Measurements from ENCODE around the gene BPIFB2.

Gene BPIFB2

GRCh38 chr20:32988008-32988407, 19.5 kb upstream of the BPIFB2 start:
- no peak for DNase-seq (ENCODE audit: low read depth, low spot score)
- no peak for TF ChIP-seq CTCF (IDR thresholded peaks at IDR 0.05; ENCODE audit: low read depth, low read length)
- in situ Hi-C loops (cut with HindIII; ENCODE audit: low sequenced_read_pairs): no loop called here
- H3K4me3 ChIP-seq (ENCODE audit: low read depth, low read length): no peak overlapping the region

GRCh38 chr20:32989507-32990283, 17.8 kb upstream of the BPIFB2 start:
- DNase-seq (ENCODE audit: low read depth, low spot score): no peak
- in situ Hi-C loops (cut with HindIII; ENCODE audit: low sequenced_read_pairs): no loop called here
- TF ChIP-seq CTCF (IDR thresholded peaks at IDR 0.05; ENCODE audit: low read depth, low read length): no peak
- no peak overlapping the region for H3K4me3 ChIP-seq (ENCODE audit: low read depth, low read length)

GRCh38 chr20:32990426-32990825, 17.1 kb upstream of the BPIFB2 start:
- H3K4me3 ChIP-seq (ENCODE audit: low read depth, low read length): no peak overlapping the region
- in situ Hi-C loops (cut with HindIII; ENCODE audit: low sequenced_read_pairs): no loop called here
- no peak for DNase-seq (ENCODE audit: low read depth, low spot score)
- TF ChIP-seq CTCF (IDR thresholded peaks at IDR 0.05; ENCODE audit: low read depth, low read length): no peak

- in situ Hi-C loops (cut with HindIII; ENCODE audit: low sequenced_read_pairs): no loop called here
- no peak for TF ChIP-seq CTCF (IDR thresholded peaks at IDR 0.05; ENCODE audit: low read depth, low read length)
- H3K4me3 ChIP-seq (ENCODE audit: low read depth, low read length): no peak overlapping the region
- no peak for DNase-seq (ENCODE audit: low read depth, low spot score)
Measured at GRCh38 chr20:32991383-32991782, 16.1 kb upstream of the BPIFB2 start.

- in situ Hi-C loops (cut with HindIII; ENCODE audit: low sequenced_read_pairs): no loop called here
- no peak for DNase-seq (ENCODE audit: low read depth, low spot score)
- no peak for TF ChIP-seq CTCF (IDR thresholded peaks at IDR 0.05; ENCODE audit: low read depth, low read length)
Measured at GRCh38 chr20:32991792-32992641, 15.5 kb upstream of the BPIFB2 start.

GRCh38 chr20:32993496-32994050, 13.9 kb upstream of the BPIFB2 start:
- no peak overlapping the region for H3K4me3 ChIP-seq (ENCODE audit: low read depth, low read length)
- in situ Hi-C loops (cut with HindIII; ENCODE audit: low sequenced_read_pairs): no loop called here
- TF ChIP-seq CTCF (IDR thresholded peaks at IDR 0.05; ENCODE audit: low read depth, low read length): no peak
- DNase-seq (ENCODE audit: low read depth, low spot score): no peak

More at GRCh38 chr20:32991792-32992641, 15.5 kb upstream of the BPIFB2 start:
- H3K4me3 ChIP-seq (ENCODE audit: low read depth, low read length): no peak overlapping the region

All from astrocyte of the spinal cord (primary cell).